ENCODE data around the gene EPM2AIP1. TPM values are rescaled to one million over a fixed set of nuclear protein-coding genes. Genes with fewer than 3 reads are reported as not detected.

Gene EPM2AIP1
- total RNA-seq, 6 experiments from 2014 or later = 12.7 to 16.3 (median 14.3) TPM

- H3K4me1 Mint-ChIP-seq (ENCODE audit: low read depth) = peaks cover 21% of the 10 kb centered on the region
- TF ChIP-seq CTCF (IDR thresholded peaks at IDR 0.05) = no peak
- no peak overlapping the region for H3K27ac Mint-ChIP-seq
- H3K9me3 Mint-ChIP-seq = peaks cover 12% of the 10 kb centered on the region
- DNase-seq = no peak
- peaks cover 61% of the 10 kb centered on the region for H3K36me3 Mint-ChIP-seq (ENCODE audit: low read depth)
- H3K27me3 Mint-ChIP-seq (ENCODE audit: insufficient read depth) = peaks cover 2% of the 10 kb centered on the region; the same call in 1 of the 2 replicates
- no peak overlapping the region for H3K4me3 Mint-ChIP-seq
Measured at GRCh38 chr3:37037352-37037751, 44.4 kb upstream of the EPM2AIP1 start.

GRCh38 chr3:37032961-37033360 is 40.0 kb upstream of the EPM2AIP1 start:
- H3K9me3 Mint-ChIP-seq = peaks cover 12% of the 10 kb centered on the region
- H3K36me3 Mint-ChIP-seq (ENCODE audit: low read depth) = peaks cover 46% of the 10 kb centered on the region
- peaks cover 29% of the 10 kb centered on the region for H3K4me1 Mint-ChIP-seq (ENCODE audit: low read depth)
- peaks cover 4% of the 10 kb centered on the region for H3K27me3 Mint-ChIP-seq (ENCODE audit: insufficient read depth)
- H3K27ac Mint-ChIP-seq = no peak overlapping the region
- TF ChIP-seq CTCF (IDR thresholded peaks at IDR 0.05) = no peak
- H3K4me3 Mint-ChIP-seq = no peak overlapping the region
- no peak for DNase-seq

- no peak overlapping the region for H3K27ac Mint-ChIP-seq
- H3K9me3 Mint-ChIP-seq = peaks cover 4% of the 10 kb centered on the region; the same call in 1 of the 2 replicates
- H3K4me3 Mint-ChIP-seq = no peak overlapping the region
- H3K27me3 Mint-ChIP-seq (ENCODE audit: insufficient read depth) = peaks cover 4% of the 10 kb centered on the region
- no peak for DNase-seq
- no peak for TF ChIP-seq CTCF (IDR thresholded peaks at IDR 0.05)
- H3K36me3 Mint-ChIP-seq (ENCODE audit: low read depth) = peaks cover 39% of the 10 kb centered on the region
- H3K4me1 Mint-ChIP-seq (ENCODE audit: low read depth) = peaks cover 29% of the 10 kb centered on the region
Measured at GRCh38 chr3:37031096-37031682, 38.3 kb upstream of the EPM2AIP1 start.

- Mint-ChIP-seq H3K4me1 (ENCODE audit: low read depth) (peaks cover 29% of the 10 kb centered on the region), H3K27ac (peak overlapping the region; percentile 78), H3K9me3 (no peaks in the 10 kb centered on the region), H3K36me3 (ENCODE audit: low read depth) (peaks cover 33% of the 10 kb centered on the region), H3K27me3 (ENCODE audit: insufficient read depth) (peaks cover 4% of the 10 kb centered on the region), H3K4me3 (no peak overlapping the region)
- DNase-seq = no peak
- TF ChIP-seq CTCF (IDR thresholded peaks at IDR 0.05) = no peak
Measured at GRCh38 chr3:37030588-37030987, 37.7 kb upstream of the EPM2AIP1 start.

GRCh38 chr3:37029516-37030163 is 36.7 kb upstream of the EPM2AIP1 start:
- DNase-seq = no peak
- peaks cover 28% of the 10 kb centered on the region for H3K36me3 Mint-ChIP-seq (ENCODE audit: low read depth)
- H3K9me3 Mint-ChIP-seq = no peaks in the 10 kb centered on the region
- H3K4me1 Mint-ChIP-seq (ENCODE audit: low read depth) = peaks cover 29% of the 10 kb centered on the region
- H3K27ac Mint-ChIP-seq = peak overlapping the region; percentile 78
- H3K27me3 Mint-ChIP-seq (ENCODE audit: insufficient read depth) = peaks cover 4% of the 10 kb centered on the region
- TF ChIP-seq CTCF (IDR thresholded peaks at IDR 0.05) = no peak
- peak overlapping the region; percentile 64; the same call in 1 of the 2 replicates for H3K4me3 Mint-ChIP-seq
